DMS79 treated with DMSO at 0.1 percent for 48 hours (cell line): ENCODE data around the gene ERN1.
"Not testable (repeated sequence)": the region's sequence is repeated elsewhere in the genome, so short reads cannot be mapped to it uniquely, and the experiment has no call there.

Source experiments
- DNase-seq: peaks from one replicate; lab custom pipeline; 2025; lab: John Stamatoyannopoulos, UW

The ERN1 gene

DNA sequence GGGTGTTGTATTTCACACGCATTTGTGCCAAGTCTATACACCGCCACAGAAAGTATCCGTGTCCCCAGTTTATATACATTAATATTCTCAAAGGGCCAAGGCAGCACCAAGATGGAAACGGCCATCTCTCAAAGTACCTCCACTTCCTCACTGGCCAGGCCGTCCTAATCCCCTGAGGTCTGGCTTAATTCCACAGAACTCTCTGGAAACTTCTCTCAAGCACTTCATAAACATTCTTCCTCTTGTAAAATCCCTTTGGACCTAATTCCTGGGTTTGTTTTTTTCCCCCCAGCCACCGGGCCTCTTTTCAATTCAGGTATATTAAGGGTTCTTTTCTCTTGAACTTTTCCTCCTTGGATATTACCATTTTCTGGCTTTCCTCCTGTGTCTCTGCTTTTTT lies 5.1 kb upstream of the ERN1 start:
- no peak for DNase-seq

DNA sequence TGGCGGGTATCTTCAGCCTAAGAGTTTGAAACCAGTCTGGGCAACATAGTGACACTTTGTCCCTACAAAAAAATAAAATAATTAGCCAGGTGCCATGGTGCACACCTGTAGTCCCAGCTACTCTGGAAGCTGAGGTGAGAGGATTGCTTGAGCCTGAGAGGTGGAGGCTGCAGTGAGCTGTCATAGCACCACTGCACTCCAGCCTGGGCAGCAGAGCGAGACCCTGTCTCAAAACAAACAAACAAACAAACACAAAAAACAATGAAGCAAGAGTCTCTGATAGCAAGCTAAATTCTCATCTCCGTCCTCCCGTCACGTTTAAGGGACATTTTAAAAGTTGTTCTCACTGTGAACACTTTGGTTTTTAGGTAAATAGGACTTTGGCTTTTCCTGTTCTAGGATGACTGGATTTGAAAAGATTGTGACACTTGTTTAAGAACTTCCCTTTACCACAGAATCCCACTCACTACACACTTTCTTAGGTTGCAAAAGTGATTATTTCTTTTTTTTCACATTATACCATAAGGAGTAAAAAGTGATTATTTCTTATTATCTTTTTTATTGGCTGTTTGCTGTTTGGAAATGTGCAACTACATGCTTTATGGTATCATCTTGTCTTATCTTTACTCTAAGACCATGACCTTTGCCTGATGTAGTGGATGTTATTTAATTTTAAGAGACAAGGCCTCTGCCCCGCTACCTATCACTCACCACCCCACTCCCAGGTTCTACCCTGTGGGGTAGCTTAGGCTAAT lies 4.4 kb upstream of the ERN1 start:
- DNase-seq, result no peak

DNA sequence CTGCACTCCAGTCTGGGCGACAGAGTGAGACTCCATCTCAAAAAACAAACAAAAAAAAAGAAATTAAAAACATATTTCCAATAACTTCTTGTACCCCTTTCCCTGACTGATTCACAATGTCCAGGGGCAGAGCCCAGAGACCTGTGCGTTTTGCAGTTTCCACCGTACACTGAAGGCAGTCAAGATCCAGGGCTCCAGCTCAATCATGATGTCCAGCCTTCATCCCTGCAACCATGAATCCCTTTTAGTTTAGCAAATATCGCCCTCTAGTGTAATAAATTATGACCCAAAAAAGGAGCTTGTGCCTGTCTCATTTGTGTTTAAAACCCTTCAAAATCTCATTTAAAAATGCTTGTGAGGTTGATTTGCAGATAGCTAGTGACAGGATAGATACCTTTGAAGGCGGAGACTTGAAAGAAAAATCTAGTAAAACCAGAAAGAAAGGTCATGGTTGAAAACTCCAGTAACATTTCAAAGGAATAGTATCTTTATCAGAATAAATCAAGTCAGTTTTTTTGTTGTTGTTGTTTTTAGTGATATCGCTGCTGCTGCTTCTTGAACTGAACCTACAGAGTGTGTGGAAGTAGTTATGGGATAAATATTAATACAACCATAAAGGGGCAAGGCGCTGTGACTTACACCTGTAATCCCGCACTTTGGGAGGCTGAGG lies 3.7 kb upstream of the ERN1 start:
- peak; percentile 15 for DNase-seq

DNA sequence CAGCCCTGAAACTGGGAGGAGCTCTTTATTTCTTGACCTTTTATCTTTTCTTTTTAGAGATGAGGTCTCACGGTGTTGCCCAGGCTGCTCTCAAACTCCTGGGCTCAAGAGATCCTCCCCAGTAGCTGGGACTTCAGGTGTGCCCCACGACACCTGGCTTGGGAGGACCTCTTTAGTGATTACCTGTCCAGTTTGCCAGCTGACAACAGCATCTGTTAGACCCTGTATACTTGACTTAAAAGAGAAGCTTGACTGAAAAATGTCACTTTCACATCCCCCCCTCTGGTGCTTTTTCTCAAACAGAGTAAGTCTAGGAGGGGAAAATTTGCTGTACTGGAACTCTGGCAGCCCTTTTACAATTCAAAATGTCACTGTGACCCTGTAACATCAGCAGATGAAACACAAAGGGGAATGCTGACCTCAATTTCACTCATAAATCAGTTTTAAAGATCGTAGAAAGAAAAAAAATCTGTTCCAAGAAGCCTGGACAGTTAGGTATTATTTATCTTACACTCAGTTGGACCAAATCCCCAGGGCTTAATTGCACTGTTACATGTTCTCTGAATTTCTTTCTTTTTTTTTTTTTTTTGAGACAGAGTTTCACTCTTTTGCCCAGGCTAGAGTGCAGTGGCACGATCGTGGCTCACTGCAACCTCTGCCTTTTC lies 1.8 kb upstream of the ERN1 start:
- no peak for DNase-seq

DNA sequence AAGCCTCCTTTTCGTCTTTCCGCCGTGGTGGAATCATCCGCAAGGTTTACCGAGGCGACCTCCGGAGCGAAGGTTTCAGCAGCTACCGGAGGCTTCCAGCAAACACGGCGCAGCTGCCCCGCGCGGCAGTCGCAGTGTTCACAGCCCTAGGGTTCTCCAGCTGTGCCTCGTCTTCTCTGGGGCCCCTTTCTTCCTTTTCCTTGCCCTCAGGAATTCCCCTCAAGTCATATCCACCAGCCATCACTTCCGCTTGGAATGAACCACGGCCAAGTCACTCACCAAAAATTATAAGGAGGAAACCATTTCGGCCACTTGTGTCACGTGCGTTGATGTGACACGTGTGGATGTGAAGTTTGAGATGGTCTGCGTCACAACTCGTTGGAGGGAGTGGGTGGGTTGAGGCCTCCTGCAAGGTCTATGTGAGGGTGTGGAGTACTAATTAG lies 636 bp upstream of the ERN1 start:
- DNase-seq, result no peak

DNA sequence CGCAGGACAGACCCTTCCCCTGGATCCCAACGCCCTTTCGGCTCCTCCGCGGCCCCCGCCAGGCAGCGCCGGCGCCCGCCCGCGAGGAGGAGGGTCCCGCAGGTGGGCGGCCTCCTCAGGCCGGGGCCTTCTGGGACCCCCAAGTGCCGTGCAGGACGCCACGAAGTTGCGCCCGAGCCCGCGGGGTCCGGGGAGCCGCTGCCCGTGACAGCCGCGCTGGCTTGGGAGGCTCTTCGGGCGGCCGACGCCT lies 504 bp downstream of the ERN1 start:
- no peak for DNase-seq

DNA sequence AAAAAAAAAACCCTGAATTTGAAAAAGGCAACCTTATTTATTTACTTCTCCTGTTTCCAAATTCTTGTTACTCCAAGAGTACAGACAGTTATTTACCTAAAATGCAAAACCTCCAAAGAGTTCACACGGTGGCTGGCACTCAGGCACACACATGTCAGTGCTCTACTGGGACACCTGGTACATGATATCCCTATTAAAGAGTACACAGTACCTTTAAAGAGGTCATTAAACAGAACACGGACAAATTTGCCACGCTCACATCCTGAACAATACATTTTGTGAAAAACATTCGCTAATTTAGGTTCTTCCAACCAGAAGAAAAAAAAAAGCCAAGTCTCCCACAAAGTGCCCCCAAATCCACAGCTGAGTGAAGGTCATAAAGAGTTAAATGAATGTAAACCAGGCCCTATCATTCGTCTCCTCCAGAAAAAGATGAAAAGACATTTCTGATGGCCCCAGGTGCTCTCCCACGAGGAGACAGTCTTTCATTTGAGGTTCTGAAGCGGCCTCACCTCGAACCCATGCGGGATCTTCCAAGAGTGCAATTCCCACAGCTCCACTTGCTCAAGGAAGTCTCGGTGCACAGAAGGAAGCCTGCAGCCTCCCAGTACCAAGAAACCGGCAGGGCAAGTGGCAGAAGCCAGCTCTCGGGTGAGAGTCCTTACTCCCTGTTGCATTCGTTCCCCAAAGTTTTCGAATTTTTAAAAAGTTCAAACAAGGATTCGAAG lies 993 bp downstream of the ERN1 start:
- DNase-seq, result no peak

DNA sequence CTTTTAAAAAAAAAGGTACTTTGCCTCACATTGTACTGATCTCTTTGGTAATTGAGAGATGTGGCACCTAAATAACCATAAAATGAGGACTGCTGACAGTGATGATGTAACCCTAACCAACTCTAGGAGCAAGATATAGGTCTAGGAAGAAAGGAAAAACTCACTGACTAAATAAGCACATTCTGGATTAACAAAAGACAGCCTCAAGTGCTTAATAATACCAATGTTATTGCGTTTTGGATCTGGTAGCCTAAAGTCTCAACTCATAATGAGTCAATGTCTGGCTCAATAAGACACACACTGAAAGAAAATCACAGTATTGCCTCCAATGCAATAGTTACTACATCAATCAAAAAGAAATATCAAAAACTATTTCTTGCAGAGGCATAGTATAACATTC lies 3.0 kb downstream of the ERN1 start:
- DNase-seq, result no peak

DNA sequence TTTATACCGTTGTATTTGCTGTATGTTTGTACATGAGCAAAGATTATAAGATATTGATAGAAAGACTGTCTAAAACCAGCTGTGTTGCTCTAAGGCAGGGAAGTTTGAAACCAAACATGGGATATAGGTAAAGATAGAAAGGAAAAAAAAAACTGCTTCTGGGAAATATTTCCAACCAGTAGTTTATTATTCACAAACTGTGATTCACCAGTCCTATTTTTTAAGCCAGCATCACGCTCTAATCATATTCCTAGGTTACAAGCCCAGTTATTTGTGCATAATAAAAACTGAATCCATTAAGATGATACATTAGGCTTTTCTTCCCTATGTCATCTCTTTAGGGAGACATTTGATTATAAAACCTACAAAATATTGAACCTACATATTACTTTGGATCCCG lies 4.0 kb downstream of the ERN1 start:
- no peak for DNase-seq

DNA sequence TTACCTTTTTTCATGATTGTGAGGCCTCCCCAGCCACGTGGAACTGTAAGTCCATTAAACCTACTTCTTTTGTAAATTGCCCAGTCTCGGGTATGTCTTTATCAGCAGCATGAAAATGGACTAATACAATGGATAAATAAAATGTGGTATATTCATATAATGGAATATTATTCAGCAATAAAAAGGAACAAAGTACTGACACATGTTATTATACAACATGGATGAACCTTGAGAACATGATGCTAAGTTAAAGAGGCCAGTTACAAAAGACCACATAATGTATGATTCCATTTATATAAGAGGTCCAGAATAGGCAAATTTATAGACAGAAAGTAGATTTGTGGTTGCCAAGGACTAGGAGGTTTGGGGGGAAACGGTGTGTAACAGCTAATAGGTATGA lies 5.3 kb downstream of the ERN1 start:
- no peak for DNase-seq

DNA sequence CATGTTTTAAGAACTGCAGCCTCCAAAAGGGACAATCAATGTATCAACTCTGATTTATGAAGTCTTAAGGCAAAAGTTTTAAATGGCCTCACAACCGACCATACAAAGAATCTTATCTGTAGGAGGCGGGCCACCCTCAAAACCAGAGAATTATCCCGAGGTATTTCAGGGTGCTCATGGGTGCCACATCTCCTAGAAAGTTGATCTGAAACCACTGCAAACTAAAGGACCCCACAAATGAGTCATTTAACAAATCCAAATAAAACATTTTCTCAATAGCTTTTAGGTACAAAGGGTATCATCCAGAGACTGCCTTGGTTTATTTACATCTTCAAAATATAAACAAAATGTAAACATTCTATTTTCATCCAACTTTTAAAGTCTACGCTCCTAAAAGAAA lies 6.8 kb downstream of the ERN1 start:
- no peak for DNase-seq

DNA sequence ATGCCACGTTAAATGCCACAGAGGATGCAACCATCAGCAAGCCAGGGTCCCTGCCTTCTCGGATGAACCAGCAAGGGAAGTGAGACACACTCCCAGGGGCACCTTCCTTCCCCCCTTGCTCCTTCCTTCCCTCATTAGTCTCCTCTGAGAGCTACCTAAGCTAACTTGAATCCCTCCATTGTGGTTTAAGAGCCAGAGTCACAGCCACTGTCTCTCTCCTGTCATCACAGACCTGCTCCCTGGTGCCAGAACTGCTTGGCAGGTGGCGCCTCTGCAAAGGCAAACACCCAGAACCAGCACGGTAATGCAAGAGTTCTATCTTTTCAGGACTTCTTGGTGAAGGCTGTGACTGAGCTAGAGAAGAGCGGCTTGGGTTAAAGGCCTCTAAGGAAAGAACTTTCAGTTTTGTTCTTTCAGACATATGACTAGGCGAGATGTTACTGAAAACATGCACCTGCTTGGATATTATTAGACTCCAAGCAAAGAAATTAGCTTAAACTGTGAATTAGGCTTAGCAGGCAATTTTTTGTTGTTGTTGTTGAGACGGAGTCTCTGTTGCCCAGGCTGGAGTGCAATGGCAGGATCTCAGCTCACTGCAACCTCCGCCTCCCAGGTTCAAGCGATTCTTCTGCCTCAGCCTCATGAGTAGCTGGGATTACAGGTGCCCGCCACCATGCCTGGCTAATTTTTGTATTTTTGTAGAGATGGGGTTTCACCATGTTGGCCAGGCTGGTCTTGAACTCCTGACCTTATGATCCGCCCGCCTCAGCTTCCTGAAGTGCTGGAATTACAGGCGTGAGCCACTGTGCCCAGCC lies 8.8 kb downstream of the ERN1 start:
- DNase-seq, result not testable (repeated sequence)

DNA sequence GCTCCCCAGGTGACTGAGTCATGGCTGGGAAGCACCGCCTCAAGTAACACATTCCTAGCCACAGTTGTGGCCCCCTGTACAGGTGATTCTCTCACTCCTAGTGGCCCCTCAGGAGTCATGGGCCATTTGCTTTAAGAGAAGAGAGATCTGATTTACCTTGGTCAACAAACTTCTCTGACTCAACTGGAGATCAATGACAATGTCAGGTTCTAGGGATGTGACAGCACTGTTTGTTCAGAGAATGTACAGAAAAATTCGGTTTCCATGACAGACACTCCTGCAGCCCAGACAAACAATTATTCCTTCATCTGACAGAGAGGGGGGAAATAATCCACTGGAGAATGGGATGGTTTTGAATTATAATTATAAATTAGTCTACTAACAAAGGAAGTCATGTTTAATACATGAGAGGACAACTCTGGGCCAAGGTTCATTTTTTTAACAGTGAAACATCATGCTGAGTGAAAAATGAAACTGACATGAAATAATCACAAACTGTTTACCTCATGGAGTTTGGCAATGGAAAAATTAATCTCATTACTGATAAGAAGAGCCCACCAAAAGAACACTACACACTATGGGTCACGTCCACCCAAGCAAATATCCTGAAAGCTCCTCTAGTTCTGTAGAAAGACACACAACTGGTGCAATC lies 9.7 kb downstream of the ERN1 start:
- no peak for DNase-seq

DNA sequence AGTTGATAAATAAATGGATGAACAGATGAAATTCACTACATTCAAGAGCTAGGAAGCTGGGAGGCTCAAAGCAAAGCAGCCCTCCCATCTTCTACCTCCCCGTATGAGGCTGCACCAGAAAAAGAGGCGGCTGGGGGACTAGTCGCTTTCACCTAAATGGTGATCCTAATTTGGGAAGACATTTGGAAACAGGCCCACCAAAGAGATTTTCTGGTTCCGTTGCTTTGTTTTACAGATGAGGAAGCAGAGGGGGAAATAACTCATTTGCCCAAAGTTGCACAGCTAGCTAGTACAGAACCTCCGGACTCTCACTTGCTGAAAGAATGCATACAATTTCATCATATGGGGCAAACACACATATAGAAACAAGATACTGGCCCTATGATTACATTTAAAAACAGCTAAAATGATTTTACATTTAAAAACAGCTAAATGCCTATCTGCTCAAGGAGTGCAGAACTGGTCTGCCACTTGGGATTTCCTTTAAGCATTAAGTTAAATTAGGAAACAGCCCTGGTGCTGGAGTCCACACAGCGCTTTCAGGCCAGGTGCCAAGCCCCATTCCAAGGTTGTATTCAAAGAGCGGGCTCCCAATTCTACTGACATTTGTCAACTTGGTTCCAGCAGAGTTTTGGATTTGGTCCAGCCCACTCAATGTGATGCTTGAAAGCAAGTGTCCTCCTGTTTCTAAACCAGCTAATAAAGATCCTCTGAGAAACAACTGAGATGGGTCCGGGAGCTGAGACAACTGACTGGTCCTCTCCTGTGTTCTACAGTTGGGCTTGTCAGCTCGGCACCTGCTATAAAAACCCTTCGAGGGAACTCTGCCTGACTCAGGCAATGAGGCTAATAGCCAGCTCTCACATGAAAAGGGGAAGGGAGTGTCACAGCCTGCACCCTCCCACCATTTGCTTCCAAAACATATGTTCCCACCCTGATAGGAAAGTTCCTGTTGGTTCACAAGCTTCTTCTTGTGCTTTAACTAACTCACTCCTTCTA lies 11.7 kb downstream of the ERN1 start:
- peak; percentile 62 for DNase-seq

DNA sequence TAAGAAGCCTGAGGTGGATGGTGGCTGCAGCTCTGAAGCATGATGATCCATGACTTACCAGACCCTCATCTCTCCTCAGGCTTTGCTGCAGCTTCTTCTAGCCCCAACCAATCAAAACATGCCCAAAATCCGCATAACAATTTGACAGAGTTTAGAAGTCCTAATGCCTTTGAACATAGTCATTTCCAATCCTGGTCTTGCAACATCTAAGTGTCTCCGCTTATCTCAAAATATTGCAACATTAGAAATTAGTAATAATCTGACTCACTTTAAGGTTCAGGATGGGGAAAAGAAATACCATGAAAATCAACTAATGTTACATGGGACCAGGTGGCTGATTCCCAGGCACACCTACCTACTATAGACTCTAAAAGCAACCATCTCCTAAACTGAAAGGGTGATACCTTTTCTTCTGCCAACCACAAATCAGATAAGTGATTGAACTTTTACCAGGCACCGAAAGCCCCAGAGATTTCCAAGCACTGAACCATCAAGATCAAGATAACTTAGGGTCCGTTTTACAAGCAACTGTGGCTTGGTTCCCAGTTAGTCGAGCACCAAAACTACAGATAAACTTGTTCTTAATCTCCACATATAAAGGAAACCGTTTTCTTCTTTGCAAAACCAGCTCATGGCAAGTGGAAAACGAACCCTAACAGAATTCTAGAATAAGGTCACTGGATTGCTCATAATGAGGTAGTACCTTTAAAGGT lies 14.0 kb downstream of the ERN1 start:
- no peak for DNase-seq

DNA sequence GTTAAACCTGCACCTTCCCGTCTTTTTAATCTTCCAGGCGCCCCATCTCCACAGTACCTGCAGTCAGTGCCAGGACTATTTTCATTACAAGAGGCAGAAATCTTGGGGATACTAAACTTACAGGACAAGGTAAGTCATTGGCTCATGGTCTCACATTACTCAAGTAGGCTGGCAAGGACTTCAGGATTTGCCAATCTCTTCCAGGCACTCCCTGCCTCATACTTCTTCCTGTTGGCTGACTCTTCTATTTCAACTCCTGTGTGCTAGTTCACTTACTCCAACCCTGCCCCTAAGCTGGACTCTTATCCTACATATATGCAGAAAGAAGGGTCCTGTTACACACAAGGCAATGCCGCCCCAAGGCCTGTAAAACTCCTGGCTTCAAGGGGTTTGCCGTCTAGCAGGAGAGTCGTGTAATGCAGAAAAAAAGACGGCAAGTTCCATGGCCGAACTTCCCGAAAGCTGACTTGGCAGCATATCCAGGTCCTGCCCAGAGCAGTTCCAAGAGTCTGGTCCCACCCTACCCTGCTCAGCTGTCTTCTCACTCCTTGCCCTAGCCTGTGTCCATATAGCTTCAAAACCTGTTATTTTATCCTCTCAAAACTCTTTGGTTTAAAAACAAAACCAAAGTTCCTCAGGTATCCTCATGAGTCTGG lies 14.8 kb downstream of the ERN1 start:
- DNase-seq, result no peak

DNA sequence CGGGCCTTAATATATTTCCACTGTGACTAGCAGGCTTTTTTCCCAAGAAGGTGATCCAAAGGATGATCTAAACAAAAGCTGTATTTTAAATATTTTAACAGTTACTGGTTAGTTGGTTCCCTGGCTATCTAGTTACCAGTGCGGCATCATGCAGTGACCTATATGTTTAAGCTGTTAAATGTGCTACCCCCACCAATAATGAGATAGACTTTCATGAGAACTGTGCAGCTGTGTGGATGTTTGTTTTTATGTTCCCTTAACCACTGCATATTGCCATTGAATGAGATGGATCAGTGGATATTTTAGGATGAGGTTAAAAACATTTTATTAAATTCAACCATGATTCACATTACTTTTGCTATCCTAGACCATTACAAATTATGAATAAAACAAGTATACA lies 16.9 kb downstream of the ERN1 start:
- DNase-seq, result no peak

DNA sequence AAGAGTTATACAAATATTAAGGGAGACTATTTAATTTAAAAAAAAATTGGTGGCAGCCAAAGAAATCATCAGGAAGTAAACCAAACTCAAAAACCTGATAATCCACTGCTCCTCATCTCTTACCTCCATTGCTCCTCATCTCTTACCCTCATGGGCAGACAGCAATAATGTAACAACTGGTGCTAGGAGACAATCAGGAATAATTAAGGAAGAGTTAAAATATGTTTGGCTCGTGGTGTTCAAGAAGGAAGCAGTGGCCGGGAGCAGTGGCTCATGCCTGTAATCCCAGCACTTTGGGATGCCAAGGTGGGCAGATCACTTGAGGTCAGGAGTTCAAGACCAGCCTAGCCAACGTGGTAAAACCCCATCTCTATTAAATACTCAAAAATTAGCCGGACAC lies 18.1 kb downstream of the ERN1 start:
- DNase-seq, result no peak
